ENCODE measurements around the gene PAMR1.

- TF ChIP-seq, protein P1, sequence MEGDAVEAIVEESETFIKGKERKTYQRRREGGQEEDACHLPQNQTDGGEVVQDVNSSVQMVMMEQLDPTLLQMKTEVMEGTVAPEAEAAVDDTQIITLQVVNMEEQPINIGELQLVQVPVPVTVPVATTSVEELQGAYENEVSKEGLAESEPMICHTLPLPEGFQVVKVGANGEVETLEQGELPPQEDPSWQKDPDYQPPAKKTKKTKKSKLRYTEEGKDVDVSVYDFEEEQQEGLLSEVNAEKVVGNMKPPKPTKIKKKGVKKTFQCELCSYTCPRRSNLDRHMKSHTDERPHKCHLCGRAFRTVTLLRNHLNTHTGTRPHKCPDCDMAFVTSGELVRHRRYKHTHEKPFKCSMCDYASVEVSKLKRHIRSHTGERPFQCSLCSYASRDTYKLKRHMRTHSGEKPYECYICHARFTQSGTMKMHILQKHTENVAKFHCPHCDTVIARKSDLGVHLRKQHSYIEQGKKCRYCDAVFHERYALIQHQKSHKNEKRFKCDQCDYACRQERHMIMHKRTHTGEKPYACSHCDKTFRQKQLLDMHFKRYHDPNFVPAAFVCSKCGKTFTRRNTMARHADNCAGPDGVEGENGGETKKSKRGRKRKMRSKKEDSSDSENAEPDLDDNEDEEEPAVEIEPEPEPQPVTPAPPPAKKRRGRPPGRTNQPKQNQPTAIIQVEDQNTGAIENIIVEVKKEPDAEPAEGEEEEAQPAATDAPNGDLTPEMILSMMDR (IDR thresholded peaks at IDR 0.05) = no peak
- no peak for TF ChIP-seq EZH2phosphoT487 (IDR thresholded peaks at IDR 0.05)
- no peak for TF ChIP-seq EZH2 (IDR thresholded peaks at IDR 0.05)
Measured at GRCh38 chr11:35555488-35555887, 30.1 kb upstream of the PAMR1 start.
